ENCODE data around the gene CCHCR1. TPM values are rescaled to one million over a fixed set of nuclear protein-coding genes. Genes with fewer than 3 reads are reported as not detected.

CCHCR1 gene
- total and polyA plus RNA-seq, 9 of the 15 experiments (the other 6 are each of a cell fraction or from before 2014, with no cell fraction given) = 1.2 to 47.3 (median 32.0) TPM

DNA sequence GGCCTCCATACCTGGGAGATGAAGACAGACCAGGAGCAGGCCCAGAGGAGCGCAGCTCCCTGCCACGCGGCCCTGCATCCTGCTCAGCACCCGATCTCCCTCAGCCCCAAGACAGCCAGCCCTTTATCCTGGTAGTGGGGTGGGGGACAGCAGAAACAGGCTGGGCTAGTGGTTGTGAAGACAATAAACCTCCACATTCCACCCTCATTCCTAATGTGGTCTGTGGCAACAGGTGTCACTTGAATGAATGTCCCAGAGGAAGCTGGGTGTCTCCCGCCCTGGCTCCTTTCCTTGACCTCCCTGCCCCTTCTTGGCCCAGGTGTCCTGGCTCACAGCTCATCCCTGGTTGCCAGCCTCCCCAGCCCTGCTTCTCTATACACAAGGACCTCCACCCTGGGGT lies 45.1 kb downstream of the CCHCR1 start, which contains the start of gene C6orf15 (continued):
- TF ChIP-seq, protein P1, sequence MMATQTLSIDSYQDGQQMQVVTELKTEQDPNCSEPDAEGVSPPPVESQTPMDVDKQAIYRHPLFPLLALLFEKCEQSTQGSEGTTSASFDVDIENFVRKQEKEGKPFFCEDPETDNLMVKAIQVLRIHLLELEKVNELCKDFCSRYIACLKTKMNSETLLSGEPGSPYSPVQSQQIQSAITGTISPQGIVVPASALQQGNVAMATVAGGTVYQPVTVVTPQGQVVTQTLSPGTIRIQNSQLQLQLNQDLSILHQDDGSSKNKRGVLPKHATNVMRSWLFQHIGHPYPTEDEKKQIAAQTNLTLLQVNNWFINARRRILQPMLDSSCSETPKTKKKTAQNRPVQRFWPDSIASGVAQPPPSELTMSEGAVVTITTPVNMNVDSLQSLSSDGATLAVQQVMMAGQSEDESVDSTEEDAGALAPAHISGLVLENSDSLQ (IDR thresholded peaks at IDR 0.05) = no peak
- TF ChIP-seq ZNF785 (CRISPR knock-in tag; IDR thresholded peaks at IDR 0.05) (no peak), ZKSCAN3 (CRISPR knock-in tag; IDR thresholded peaks at IDR 0.05) (no peak), MTF1 (CRISPR knock-in tag; IDR thresholded peaks at IDR 0.05; ENCODE audit: borderline replicate concordance) (no peak)
- TF ChIP-seq, protein P2, sequence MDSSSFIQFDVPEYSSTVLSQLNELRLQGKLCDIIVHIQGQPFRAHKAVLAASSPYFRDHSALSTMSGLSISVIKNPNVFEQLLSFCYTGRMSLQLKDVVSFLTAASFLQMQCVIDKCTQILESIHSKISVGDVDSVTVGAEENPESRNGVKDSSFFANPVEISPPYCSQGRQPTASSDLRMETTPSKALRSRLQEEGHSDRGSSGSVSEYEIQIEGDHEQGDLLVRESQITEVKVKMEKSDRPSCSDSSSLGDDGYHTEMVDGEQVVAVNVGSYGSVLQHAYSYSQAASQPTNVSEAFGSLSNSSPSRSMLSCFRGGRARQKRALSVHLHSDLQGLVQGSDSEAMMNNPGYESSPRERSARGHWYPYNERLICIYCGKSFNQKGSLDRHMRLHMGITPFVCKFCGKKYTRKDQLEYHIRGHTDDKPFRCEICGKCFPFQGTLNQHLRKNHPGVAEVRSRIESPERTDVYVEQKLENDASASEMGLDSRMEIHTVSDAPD (CRISPR knock-in tag; IDR thresholded peaks at IDR 0.05) = no peak
- TF ChIP-seq, protein P3, sequence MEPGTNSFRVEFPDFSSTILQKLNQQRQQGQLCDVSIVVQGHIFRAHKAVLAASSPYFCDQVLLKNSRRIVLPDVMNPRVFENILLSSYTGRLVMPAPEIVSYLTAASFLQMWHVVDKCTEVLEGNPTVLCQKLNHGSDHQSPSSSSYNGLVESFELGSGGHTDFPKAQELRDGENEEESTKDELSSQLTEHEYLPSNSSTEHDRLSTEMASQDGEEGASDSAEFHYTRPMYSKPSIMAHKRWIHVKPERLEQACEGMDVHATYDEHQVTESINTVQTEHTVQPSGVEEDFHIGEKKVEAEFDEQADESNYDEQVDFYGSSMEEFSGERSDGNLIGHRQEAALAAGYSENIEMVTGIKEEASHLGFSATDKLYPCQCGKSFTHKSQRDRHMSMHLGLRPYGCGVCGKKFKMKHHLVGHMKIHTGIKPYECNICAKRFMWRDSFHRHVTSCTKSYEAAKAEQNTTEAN (CRISPR knock-in tag; IDR thresholded peaks at IDR 0.05) = no peak

DNA sequence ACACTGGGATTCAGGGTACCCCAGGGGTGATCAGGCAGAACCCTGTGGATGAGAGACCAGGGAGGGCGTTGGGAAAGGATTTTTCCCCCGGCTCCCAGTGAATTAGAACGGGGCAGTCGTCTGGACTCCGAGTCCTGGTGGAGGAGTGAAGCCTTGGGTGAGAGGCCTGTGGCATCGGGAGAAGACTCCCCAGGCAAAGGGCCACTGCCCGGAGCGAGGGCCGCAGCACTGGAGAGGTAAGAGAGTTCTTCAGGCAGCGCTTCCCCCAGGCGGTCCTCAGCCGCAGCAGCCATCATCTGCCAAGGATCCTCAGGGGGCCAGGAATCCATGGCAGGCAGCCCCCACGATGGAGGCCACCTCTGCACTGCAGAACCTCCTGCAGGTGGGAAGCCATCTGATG lies 45.9 kb downstream of the CCHCR1 start:
- Histone ChIP-seq H3K4me2 (ENCODE audit: insufficient read depth, low read length) (no peak overlapping the region), H3K27ac (ENCODE audit: extremely low read depth, low read depth, low read length) (no peak overlapping the region), H3K9me1 (ENCODE audit: control insufficient read depth, insufficient read depth, low read length) (no peaks in the 10 kb centered on the region), H2AFZ (ENCODE audit: low read depth, low read length) (no peak overlapping the region), H3K27me3 (ENCODE audit: control insufficient read depth in 2 of 2, insufficient read depth in 2 of 2, low read length in 2 of 2) (peaks cover 64 to 83% of the 10 kb centered on the region in 2 experiments), H4K20me1 (replicated peaks; ENCODE audit: control insufficient read depth, insufficient read depth, low read length) (peaks cover 3% of the 10 kb centered on the region; the same call in 1 of the 2 replicates), H3K4me1 (replicated peaks in 1 of 2; ENCODE audit: control insufficient read depth in 2 of 2, insufficient read depth in 2 of 2, low read length in 2 of 2) (no peaks in the 10 kb centered on the region; a peak in 2 of 5 replicates), H3K4me3 (no peak overlapping the region), H3K9me3 (replicated peaks; ENCODE audit: control insufficient read depth, insufficient read depth, low read depth, low read length) (no peaks in the 10 kb centered on the region), H3K9ac (ENCODE audit: insufficient read depth in 1 of 2, low read depth in 2 of 2, low read length in 2 of 2) (no peak overlapping the region), H3K79me2 (ENCODE audit: control insufficient read depth, insufficient read depth, low read length) (no peaks in the 10 kb centered on the region), H3K36me3 (ENCODE audit: control insufficient read depth, insufficient read depth, low read length) (no peaks in the 10 kb centered on the region)
- DNase-seq (ENCODE audit: extremely low read depth in 1 of 4, low spot score in 3 of 4) = no peak
- ATAC-seq = no peak
- ChIA-PET POLR2A (interaction anchor here (0.6 kb wide), 2 partner anchors 282 to 493 kb away, joined by 3 read pairs; no protein-coding TSS in a partner anchor), CTCF (ENCODE audit: low intra/inter-chr PET ratio) (no interaction called here)
- no TSS peak for BruUV-seq (replicated peaks)
- FAIRE-seq = no peak
- in situ Hi-C loops (cut with MboI) = no loop called here
- intact Hi-C loops (cut with micrococcal nuclease) = no loop called here
- 2% methylated on average over 13 of the region's 13 CpGs for WGBS (ENCODE audit: insufficient coverage, low coverage, missing lambda C conversion rate)
- no peak for TF ChIP-seq TCFL5 (CRISPR knock-in tag; conservative IDR thresholded peaks at IDR 0.05)
- TF ChIP-seq FUS (optimal IDR thresholded peaks at IDR 0.05; ENCODE audit: low read depth, low read length) = no peak
- TF ChIP-seq, protein P4, sequence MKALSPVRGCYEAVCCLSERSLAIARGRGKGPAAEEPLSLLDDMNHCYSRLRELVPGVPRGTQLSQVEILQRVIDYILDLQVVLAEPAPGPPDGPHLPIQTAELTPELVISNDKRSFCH (CRISPR knock-in tag; IDR thresholded peaks at IDR 0.05) = no peak
- TF ChIP-seq, protein P4 (tag; IDR thresholded peaks at IDR 0.05) = no peak
- TF ChIP-seq RFX7 (CRISPR knock-in tag; IDR thresholded peaks at IDR 0.05) = no peak
- no peak for TF ChIP-seq CCNT2 (IDR thresholded peaks at IDR 0.05; ENCODE audit: borderline replicate concordance, extremely low read depth, insufficient read length, low read depth, low read length)
- no peak for TF ChIP-seq KDM4B (IDR thresholded peaks at IDR 0.05; ENCODE audit: borderline replicate concordance in 2 of 2, low read depth in 1 of 2)
- TF ChIP-seq CEBPB (tag; IDR thresholded peaks at IDR 0.05) = no peak
- TF ChIP-seq NFIX (CRISPR knock-in tag; IDR thresholded peaks at IDR 0.05; ENCODE audit: low read depth) = no peak
- no peak for TF ChIP-seq CBX5 (IDR thresholded peaks at IDR 0.05; ENCODE audit: borderline replicate concordance, low read depth)
